Femur (tissue), 1 donor: ENCODE data around the gene C2orf76.
"Not testable (repeated sequence)": the region's sequence is repeated elsewhere in the genome, so short reads cannot be mapped to it uniquely, and the experiment has no call there.

Source experiments
- DNase-seq: peaks from one replicate; pipeline ENCODE4 v3.0.0-alpha.2; 2017

The C2orf76 gene

DNA sequence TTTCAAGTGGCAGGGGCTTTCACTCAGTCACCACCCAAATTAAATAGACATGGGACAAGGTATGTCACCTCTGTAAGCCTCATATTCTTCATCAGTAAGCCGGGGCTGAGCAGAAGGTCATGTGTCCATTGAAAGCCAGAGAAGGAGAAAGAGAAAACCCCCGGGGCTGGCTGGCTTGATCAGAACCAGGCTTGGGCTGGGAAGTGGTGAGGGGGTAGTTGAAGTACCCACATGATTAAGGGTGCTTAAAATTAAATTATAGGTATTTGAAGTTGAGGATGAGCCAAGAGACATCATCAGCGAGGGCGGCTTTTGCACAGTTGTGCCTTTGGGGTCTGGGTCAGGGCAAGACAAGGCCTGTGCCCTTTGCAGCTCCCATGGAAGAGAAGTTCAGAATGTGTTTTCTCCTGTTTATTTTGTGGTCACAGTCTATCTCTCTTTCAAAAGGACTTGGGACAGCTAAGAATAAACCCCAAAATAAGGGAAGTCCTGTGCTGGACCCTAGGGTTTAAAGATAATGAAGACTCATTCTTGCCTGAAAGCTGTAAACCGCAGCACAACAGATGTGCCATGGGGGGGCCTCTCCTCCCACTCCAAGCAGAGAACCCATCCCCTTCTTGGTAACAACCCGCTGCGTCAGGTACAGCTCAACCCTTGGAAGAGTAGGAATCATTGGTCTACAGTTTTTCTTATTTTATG lies 10.8 kb upstream of the C2orf76 start:
- peak; percentile 41 for DNase-seq

DNA sequence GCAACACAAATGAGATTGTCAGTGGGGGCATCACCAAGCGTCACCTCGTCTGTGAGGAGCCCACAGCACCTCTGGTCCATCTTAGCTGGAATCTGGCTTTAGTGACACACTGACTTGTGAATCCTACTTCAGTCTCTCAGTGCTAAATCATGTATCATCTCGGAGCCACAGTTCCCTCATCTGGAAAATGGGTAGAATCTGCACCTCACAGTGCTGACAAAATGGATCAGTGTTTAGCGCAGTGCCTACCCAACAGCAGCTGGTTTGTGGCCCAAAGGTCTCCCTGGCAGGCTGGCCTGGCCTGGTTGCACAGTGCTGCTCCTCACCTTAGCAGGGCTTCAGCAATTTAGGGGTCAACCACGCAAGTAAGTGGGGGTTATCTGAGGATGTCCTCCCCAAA lies 10.2 kb upstream of the C2orf76 start:
- DNase-seq = no peak

GRCh38 chr2:119376406-119376805 lies 9.8 kb upstream of the C2orf76 start:
- DNase-seq = not testable (repeated sequence)

DNA sequence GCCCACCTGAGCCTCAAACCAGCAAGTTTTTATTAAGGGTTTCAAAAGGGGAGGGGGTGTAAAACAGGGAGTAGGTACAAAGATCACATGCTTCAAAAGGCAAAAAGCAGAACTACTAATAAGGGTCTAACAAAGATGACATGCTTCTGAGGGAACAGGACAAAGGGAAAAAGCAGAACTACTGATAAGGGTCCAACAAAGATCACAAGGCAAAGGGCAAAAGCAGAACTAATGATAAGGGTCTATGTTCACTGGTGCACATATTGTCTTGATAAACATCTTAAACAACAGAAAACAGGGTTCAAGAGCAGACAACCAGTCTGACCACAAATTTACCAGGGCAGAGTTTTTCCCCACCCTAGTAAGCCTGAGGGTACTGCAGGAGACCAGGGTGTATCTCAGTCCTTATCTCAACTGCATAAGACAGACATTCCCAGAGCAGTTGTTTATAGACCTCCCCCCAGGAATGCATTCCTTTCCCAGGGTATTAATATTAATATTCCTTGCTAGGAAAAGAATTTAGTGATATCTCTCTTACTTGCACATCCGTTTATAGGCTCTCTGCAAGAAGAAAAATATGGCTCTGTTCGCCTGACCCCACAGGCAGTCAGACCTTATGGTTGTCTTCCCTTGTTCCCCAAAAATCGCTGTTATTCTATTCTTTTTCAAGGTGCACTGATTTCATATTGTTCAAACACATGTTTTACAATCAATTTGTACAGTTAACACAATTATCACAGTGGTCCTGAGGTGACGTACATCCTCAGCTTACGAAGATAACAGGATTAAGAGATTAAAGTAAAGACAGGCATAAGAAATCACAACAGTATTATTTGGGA lies 7.5 kb upstream of the C2orf76 start:
- DNase-seq = not testable (repeated sequence)

GRCh38 chr2:119372778-119373568 lies 6.3 kb upstream of the C2orf76 start:
- no peak for DNase-seq

DNA sequence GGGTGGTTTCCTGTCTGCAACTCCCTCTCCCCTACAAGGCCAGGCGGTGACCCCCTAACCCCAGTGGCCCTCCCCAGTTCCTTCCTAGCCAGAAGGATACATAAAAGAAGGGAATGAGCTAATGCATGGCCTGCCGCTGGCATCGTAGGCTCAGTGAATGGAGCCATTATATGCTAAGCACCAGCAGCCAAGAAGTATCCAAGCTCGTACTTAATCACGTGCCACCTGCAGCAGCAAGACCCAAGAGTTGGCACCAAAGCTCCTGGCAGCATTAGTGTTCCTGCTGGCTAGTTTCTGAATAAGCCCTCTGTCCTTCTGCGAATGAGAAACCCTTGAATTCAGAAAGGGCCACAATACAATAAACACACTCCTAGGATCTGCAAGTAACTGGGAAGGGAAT lies 4.5 kb upstream of the C2orf76 start:
- peak; percentile 57 for DNase-seq

- no peak for DNase-seq
These were observed 3.2 kb upstream of the C2orf76 start for GRCh38 chr2:119369845-119370244.

- peak; percentile 74 for DNase-seq
These were observed 952 bp upstream of the C2orf76 start for GRCh38 chr2:119367472-119368099.

GRCh38 chr2:119366161-119366648 lies 429 bp downstream of the C2orf76 start:
- DNase-seq = no peak

GRCh38 chr2:119365436-119365835 lies 1.2 kb downstream of the C2orf76 start:
- no peak for DNase-seq

- DNase-seq = no peak
These were observed 1.8 kb downstream of the C2orf76 start for GRCh38 chr2:119364798-119365197.

- DNase-seq = no peak
These were observed 6.1 kb downstream of the C2orf76 start for GRCh38 chr2:119360423-119360966.

DNA sequence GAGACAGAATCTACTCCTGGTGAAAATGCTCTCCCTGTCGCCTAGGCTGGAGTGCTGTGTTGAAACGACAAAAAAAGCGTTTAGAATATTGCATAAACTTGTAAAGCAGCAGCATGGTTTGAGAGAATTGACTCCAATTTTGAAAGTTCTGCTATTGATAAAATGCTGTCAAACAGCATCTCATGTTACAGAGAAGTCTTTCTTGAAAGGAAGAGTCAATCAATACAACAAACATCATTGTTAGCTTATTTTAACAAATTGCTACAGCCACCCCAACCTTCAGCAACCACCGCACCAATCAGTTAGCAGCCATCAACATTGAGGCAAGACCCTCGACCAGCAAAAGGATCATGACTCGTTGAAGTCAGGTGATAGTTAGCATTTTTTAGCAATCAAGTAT lies 6.9 kb downstream of the C2orf76 start:
- no peak for DNase-seq

DNA sequence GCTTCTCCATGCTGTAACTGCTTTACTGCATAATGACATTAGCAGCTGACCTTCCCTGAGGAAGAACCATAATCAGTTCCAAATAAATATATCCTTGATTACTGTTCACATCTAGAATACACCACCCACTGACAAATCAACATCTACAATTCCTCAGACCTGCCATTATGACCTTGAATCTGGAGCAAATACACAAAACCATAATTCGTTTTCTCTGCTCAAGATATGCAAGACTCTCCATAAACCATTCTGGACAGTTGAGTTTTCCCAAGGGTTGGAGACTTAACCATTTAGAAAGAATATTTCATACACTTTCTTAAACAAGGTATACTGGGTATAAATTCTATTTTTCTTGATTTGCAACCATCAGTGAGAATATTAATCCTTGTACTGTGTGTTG lies 11.8 kb downstream of the C2orf76 start:
- no peak for DNase-seq

DNA sequence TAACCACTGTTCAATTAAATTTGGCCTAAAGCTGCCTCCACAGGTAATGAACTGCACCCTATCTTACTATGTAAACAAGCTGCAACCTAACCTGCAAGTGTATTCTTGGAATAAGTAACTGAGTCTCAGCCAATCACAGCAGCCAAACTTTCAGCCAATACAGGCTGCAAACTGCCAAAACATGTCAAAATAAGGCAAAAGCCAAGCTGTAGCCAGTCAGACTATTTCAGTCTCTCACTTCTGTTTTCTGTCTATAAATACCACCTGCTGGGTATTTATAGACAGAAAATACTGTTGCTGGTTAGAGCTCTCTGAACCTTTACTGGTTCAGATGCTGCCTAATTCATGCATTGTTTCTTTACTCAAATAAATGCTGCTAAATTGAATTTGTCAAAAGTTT lies 14.3 kb downstream of the C2orf76 start:
- no peak for DNase-seq

GRCh38 chr2:119350311-119350998 lies 16.2 kb downstream of the C2orf76 start:
- DNase-seq = no peak

- DNase-seq = no peak
These were observed 17.3 kb downstream of the C2orf76 start for GRCh38 chr2:119349289-119349688.

DNA sequence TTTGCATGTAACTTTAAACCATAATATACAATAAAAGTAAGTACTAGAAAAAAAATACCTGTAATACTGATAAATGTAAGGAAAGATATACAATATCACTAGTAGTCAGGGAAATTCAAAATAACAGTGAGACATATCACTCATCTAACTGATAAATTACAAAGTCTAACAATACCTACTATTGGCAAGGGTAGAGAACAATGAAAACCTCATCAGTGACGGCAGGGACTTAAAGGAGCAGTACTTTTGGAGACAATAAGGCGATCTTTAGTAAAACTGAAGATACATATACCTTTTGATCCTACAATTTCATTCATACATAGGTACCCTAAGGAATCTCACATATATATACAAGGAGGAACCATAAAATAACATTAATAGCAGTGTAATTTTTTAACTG lies 24.9 kb downstream of the C2orf76 start:
- no peak for DNase-seq

GRCh38 chr2:119339562-119339923 lies 27.1 kb downstream of the C2orf76 start:
- no peak for DNase-seq

DNA sequence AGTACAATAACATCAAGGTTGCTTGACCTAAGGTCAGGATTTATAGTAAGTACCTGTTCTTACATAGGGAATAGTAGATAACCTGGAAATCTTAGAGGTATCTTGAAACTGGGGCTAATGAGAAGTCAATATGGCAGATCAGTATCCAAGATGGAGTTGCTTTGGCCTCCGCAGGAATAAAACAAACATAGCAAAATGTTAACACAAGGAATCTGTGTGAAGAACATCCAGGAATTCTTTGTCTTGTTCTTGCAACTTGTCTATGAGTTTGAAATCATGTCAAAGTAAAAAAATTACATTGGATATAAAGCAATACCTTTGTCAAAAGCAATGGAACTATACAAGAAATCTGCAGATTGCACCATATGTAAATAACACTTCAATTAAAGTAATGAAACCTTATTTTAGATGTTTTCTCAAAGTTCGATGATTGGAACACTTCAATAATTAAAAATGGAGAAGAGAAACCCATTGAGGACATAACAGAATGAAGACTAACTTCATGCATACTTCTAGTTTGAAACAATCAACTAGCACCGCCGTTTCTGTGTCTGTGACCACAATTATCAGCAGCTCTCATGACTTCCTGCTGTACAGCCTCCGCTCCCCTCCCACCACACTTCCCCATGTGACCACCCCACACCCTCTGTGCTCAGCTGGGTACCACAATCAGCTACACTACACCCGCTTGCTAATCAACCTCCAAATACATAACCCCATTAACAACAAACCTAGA lies 27.6 kb downstream of the C2orf76 start:
- no peak for DNase-seq

- no peak for DNase-seq
These were observed 28.4 kb downstream of the C2orf76 start for GRCh38 chr2:119338272-119338671.
